ENCODE measurements around the gene EDN2.

EDN2 gene

GRCh38 chr1:41484402-41485241 lies at the start of gene EDN2:
TSS of gene EDN2 (minus strand) at chr1:41484683. CDS start at chr1:41484601, 82 bp downstream.
- DNase-seq = no peak

DNA sequence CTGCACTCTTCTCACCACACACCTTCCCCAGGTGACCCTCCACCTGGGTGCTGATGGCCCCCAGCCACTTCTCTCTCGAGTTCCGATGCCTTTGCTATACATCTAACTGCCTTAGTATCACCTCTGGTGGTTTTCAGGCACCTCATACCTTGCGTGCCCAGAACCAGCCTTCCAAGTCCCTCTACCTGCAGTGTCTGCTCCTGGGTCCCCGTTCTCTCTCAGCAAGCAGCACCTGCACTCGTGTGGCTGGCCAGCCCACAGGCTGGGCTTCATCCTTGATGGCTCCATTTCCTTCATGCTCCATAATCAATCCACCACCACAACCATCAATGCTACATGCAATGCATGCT lies 49.2 kb upstream of the EDN2 start:
- no peak for DNase-seq

- no peak for DNase-seq
These were observed 48.7 kb upstream of the EDN2 start for GRCh38 chr1:41533016-41533730.

GRCh38 chr1:41532206-41532975 lies 47.9 kb upstream of the EDN2 start:
- DNase-seq = no peak

DNA sequence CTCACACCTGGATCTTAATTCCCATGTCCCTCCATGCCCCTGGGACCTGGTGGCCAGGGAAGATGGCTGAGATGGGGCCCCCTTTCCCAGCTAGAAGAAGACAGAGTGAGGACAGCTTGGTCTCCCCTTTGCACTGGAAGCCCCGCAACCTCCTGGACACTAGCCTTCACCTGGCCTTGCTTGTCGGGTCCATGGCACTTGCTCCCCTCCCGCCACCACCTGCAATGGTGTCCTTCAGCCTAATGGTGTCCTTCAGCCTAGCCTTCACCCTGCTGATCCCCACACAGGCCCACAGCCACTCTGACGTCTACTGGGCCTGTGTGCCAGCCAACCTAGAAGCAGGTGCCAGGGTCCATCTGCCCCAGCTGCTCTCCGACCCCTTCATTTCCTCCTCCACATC lies 45.9 kb upstream of the EDN2 start:
- no peak for DNase-seq

DNA sequence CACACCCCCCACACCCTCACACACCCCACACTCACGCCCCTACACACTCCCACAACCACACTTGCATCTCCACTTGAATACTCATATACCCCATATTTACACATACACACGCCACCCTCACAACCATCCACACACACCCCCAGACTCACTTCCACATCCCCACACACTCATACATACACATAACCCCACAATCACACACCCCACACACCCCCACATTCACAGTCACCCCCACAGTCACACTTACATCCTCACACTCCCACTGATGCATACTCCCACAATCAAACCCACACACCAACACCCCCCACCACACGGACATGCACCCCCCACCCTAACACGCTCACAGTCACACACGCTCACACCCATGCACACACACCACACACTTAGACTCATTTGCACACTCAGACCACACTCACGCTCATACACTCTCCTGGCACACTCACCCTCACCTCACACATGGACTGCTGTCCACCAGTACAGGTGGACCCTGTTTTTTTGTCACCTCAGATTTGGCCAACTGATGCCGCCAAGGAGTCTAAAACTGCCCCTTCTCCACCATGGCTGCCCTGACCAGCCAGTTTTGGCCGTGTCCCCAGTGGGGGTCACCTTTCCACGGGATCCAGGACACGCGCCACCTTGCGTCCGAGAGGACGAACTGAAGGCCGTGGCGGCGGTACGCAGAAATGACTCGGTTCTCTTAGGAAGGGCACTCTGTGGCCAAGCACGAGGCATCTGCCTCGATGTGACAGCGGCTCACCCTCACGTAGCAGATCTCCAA lies 45.3 kb upstream of the EDN2 start:
- no peak for DNase-seq

- no peak for DNase-seq
These were observed 44.5 kb upstream of the EDN2 start for GRCh38 chr1:41528726-41529605.

DNA sequence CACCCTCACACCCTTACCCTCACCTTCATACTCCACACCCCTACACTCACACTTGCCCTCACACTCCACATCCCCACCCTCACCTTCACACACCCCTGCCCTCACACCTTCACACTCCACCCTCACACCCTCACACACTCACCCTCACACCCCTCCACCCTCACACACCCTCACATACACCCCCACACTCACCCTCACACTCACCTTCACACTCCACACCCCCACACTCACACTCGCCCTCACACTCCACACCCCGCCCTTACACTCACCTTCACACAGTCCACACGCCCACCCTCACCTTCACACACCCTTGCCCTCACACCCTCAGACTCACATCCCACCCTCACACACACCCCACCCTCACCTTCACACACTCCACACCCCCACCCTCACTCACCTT lies 43.6 kb upstream of the EDN2 start:
- DNase-seq = no peak

DNA sequence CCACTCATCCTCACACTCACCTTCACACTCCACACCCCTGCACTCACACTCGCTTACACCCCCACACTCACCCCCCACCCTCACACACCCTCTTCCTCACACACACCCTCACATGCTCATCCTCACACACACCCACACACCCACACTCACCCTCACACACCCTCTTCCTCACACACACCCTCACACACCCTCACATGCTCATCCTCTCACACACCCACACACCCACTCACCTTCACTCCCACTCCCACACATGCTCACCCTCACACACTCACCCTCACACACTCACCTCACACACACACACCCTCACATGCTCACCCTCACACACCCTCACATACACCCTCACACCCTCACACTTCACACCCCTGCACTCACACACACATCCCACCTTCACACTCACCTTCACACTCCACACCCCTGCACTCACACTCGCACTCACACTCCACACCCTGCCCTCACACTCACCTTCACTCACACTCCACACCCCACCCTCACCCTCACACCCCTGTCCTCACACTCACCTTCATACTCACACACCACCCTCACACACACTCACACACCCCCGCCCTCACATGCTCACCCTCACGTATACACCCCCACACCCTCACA lies 42.6 kb upstream of the EDN2 start:
- DNase-seq = no peak

DNA sequence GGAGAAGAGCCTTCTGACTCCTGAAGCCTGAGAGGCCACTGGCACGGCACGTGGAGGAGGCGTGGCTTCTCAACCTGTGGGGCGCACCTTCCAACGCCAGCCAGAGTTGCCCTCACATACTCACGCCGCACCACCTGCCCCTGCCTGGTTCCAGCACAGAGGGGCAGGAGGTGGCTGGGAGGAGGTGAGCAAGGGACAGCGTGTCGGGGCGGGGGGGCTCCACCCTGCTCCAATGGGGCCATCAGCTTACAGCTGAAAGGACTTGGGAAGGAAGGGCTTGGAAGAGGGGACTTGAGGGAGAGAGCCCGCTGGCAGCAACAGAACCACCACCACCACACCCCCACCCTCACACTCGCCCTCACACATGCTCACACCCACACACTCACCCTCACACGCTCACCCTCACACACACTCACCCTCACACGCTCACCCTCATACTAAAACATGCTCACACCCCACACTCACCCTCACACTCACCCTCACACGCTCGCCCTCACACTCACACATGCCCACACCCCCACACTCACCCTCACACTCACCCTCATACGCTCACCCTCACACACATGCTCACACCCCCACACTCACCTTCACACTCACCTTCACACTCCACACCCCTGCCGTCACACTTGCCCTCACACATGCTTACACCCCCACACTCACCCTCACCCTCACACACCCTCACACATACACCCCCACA lies 41.6 kb upstream of the EDN2 start:
- no peak for DNase-seq

GRCh38 chr1:41524676-41525675 lies 40.5 kb upstream of the EDN2 start:
- no peak for DNase-seq

- no peak for DNase-seq
These were observed 39.6 kb upstream of the EDN2 start for GRCh38 chr1:41523949-41524675.

- DNase-seq = no peak
These were observed 38.6 kb upstream of the EDN2 start for GRCh38 chr1:41523071-41523470.

DNA sequence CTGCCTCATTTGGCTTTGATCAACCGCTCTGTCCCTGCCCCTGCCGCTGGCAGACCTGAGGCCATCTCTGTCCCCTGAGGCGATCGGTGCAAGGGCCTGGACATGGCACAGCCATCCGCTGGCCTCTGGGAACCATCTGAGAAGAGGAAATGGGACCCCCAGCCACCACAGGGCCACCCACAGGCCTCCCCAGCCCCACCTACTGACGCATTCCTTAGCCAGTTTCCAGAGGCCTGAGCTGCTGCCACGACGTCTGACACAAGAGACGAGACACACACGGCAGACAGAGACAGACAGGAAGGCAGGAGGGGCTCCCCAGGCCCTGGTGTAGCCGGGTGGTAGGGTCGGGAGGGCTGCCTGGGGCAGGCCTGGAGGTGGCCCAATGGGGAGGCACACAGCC lies 37.3 kb upstream of the EDN2 start:
- DNase-seq = no peak

DNA sequence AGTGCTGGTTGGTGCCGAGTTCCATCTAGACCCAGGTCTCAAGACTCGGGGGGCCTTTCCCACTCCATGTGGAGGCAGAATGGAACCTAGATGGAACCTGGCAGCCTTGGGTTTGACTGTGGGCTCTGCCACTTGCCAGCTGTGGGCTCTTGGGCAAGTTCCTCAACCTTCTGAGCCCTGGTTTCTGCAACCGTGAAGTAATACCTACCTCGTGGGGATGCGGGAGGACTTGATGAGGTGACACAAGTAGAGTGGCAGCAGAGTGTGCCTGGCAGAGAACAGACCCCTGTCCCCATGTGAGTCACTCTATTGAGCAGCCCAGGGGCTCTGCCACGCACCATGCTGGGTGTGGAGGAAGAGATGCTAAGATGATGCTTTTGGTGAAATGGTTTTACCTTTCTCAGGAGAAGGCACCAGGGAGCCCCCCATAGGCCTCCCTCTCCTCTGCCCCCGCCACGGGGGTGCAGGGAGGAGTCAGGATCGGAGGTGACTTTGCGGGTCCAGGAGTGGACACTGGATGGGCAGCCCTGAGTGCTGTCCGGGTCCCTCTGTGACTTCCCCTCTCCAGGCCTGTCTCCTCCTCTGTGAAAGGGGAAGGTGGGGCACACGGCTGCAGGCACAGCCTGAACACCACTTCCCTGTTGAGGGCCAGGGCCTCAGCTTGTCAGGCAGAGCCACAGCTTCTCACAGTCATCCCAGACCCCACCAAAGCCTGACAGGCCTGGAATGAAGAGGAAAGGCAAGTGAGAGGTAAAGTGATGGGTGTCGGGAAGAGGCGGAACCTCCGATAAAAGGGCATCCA lies 36.7 kb upstream of the EDN2 start:
- no peak for DNase-seq

DNA sequence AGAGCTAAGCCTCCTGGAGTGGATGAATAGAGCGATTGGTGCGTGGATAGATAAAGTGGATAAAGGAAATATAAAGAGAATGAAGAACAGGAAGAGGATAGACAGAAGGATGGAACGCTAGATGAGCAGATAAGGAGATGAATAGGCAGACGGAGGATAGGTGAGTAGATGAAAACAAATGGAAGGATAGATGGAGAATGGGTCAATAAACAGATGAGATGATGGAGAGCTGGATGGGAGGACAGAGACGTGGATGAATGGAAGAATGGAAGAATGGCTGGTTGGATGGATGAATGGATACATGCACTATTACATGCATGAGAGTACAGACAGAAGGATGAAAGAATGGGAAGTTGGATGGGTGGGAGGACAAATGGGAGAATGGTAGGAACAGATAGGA lies 35.2 kb upstream of the EDN2 start:
- DNase-seq = no peak

DNA sequence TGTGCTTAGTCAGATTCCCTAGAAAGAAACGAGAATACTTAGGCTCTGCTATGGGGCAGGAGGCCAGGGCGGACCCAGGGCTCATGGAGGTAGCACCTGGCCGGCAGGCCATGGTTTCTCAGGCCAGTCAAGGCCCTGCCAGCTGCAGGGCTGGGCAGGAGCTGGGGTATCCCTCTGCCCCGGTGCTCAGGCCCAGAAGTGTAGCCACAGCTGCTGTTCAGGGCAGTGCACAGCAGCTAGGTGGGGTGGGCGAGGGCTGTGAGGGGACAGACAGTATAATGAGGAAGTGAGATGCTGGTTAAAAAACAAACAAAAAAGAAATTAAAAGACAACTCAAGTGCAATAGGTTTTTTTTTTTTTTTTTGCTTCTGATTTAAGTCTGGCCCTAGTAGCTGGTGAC lies 34.0 kb upstream of the EDN2 start:
- DNase-seq = no peak

DNA sequence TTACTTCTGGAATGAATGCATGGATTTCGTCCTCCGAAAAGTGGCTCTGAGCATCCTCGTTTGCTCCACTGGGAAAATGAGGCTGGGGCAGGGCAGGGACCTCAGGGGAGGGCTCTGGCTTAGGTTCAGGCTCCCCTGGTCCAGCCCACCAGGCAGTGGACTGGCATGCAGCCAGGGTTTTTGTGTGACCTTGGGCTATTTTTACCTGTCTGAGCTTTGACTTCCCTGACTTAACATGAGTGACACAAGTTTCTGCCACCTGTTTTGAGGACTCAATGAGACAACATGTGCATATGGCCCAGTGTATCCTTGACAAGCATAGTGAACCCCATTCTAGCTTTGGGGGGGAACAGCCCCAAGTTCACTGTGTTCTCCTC lies 32.6 kb upstream of the EDN2 start:
- DNase-seq = no peak
